Natural killer cell (primary cell): Measurements from ENCODE around the gene CDC27. TPM values are rescaled to one million over a fixed set of nuclear protein-coding genes. Genes with fewer than 3 reads are reported as not detected.
A peak's percentile ranks its signal among the peaks of the same experiment; 100 is the strongest.

Source experiments
- ATAC-seq, 3 donors: fragments of 150-1000 bp in 2 of 3; fragments of 200-7000 bp in 1 of 3; cut with Tn5 transposase; 1 replicate in 1 of 3; 2 replicates in 2 of 3; pipeline ENCODE4 v1.10.0; 2021; ENCODE audit warnings: mild to moderate bottlenecking in 2 of 3, moderate library complexity in 2 of 3
- DNase-seq, 2 donors: peaks; one replicate each; pipeline versions ENCODE4 v3.0.0 to v3.0.0-alpha.2; 2013 to 2021; ENCODE audit warnings: mixed read lengths in 1 of 2
- H3K27ac ChIP-seq: one replicate; pipeline ENCODE4 v1.5.1; 2013; ENCODE audit warnings: mild to moderate bottlenecking, low read length
- H3K27me3 ChIP-seq: one replicate; pipeline ENCODE4 v1.6.1; 2013; ENCODE audit warnings: low read length; ENCODE audit not compliant: control insufficient read depth, insufficient read depth
- H3K36me3 ChIP-seq: one replicate; pipeline ENCODE4 v1.6.1; 2013; ENCODE audit warnings: low read length; ENCODE audit not compliant: control insufficient read depth, insufficient read depth
- H3K4me1 ChIP-seq: one replicate; pipeline ENCODE4 v1.6.1; 2013; ENCODE audit warnings: low read length; ENCODE audit not compliant: control insufficient read depth, insufficient read depth
- H3K4me3 ChIP-seq: one replicate; pipeline ENCODE4 v1.5.1; 2013; ENCODE audit warnings: low read length
- H3K9me3 ChIP-seq: one replicate; pipeline ENCODE4 v1.6.1; 2013; ENCODE audit warnings: low read length; ENCODE audit not compliant: control insufficient read depth, insufficient read depth
- H3K27ac Mint-ChIP-seq, 2 donors: one replicate each; pipeline ENCODE4 v1.8.0; 2022; ENCODE audit warnings: mild to moderate bottlenecking in 2 of 2, mixed read lengths in 2 of 2, moderate library complexity in 1 of 2
- H3K27me3 Mint-ChIP-seq, 2 donors: one replicate each; pipeline ENCODE4 v1.8.0; 2022; ENCODE audit warnings: low read depth in 2 of 2, mixed read lengths in 2 of 2
- H3K36me3 Mint-ChIP-seq: one replicate; pipeline ENCODE4 v1.8.0; 2022; ENCODE audit warnings: mixed read lengths
- H3K4me1 Mint-ChIP-seq, 2 donors: one replicate each; pipeline ENCODE4 v1.8.0; 2022; ENCODE audit warnings: mixed read lengths in 2 of 2
- H3K4me3 Mint-ChIP-seq: one replicate; pipeline ENCODE4 v1.8.0; 2022; ENCODE audit warnings: mild to moderate bottlenecking, moderate library complexity, mixed read lengths
- H3K9me3 Mint-ChIP-seq, 2 donors: one replicate each; pipeline ENCODE4 v1.8.0; 2022; ENCODE audit warnings: mixed read lengths in 2 of 2
- CTCF ChIP-seq: fragments of 200-600 bp; IDR thresholded peaks from one replicate; pipeline ENCODE4 v1.8.0; 2022; ENCODE audit warnings: antibody characterized with exemption
- WGBS: methylation state at CpG from one replicate; pipeline ENCODE4 v1.1.7; 2013; ENCODE audit warnings: missing lambda C conversion rate; ENCODE audit not compliant: insufficient coverage; 5-methylcytosine and 5-hydroxymethylcytosine counted together
- intact Hi-C: fragments of 100-400 bp; cut with micrococcal nuclease; formaldehyde crosslinking; loops from one replicate; pipeline ENCODE4 v1.14.2; 2022
- total RNA-seq, 4 donors: library from RNA; stranded (reverse); fragments of 120-200 nt in 1 of 4; gene quantifications; one replicate each; pipeline versions ENCODE4 v1.2.3 to v1.2.4, GENCODE V29; 2013 to 2022

Gene CDC27
- total RNA-seq, 3 donors from 2014 or later (not counting 1 experiment from before 2014, with no cell fraction given), result 77.3 to 87.3 (median 78.8) TPM

- Mint-ChIP-seq H3K36me3 (no peaks in the 10 kb centered on the region), H3K27me3 (no peaks in the 10 kb centered on the region), H3K9me3 (no peaks in the 10 kb centered on the region), H3K4me1 (peaks cover 29 to 30% of the 10 kb centered on the region in 2 donors), H3K4me3 (peak overlapping the region; percentile 72), H3K27ac (peak overlapping the region; percentile 86 to 90)
- peak overlapping the region; percentile 95 for H3K27ac ChIP-seq
- WGBS, result 53% methylated on average over 3 of the region's 6 CpGs
- H3K27me3 ChIP-seq, result no peaks in the 10 kb centered on the region
- H3K4me3 ChIP-seq, result no peak overlapping the region
- ATAC-seq (peak; percentile 55 to 71 (median 57)), DNase-seq (peak; percentile 47 to 70)
- no peak for TF ChIP-seq CTCF
- no peaks in the 10 kb centered on the region for H3K36me3 ChIP-seq
- intact Hi-C loops, result loop anchor here (1.0 to 2.0 kb wide), 2 partner anchors 15 to 16 kb away; partner anchors contain the start of gene CDC27
- no peaks in the 10 kb centered on the region for H3K9me3 ChIP-seq
- peaks cover 47% of the 10 kb centered on the region for H3K4me1 ChIP-seq
Observed at GRCh38 chr17:47203984-47204721, 15.1 kb upstream of the CDC27 start.

- no peak overlapping the region for H3K27ac ChIP-seq
- no peaks in the 10 kb centered on the region for H3K27me3 ChIP-seq
- peaks cover 39% of the 10 kb centered on the region for H3K4me1 ChIP-seq
- DNase-seq (no peak), ATAC-seq (no peak)
- Mint-ChIP-seq H3K27me3 (no peaks in the 10 kb centered on the region), H3K36me3 (no peaks in the 10 kb centered on the region), H3K4me1 (peaks cover 28 to 30% of the 10 kb centered on the region in 2 donors), H3K4me3 (no peak overlapping the region), H3K9me3 (no peaks in the 10 kb centered on the region), H3K27ac (no peak overlapping the region)
- H3K4me3 ChIP-seq, result no peak overlapping the region
- WGBS, result 94% methylated on average over 4 of the region's 4 CpGs
- no peak for TF ChIP-seq CTCF
- no peaks in the 10 kb centered on the region for H3K9me3 ChIP-seq
- H3K36me3 ChIP-seq, result no peaks in the 10 kb centered on the region
- intact Hi-C loops, result no loop called here
Observed at GRCh38 chr17:47201166-47201565, 12.1 kb upstream of the CDC27 start.

- no peaks in the 10 kb centered on the region for H3K36me3 Mint-ChIP-seq
- Histone ChIP-seq H3K36me3 (no peaks in the 10 kb centered on the region), H3K27ac (peak overlapping the region; percentile 71), H3K9me3 (no peaks in the 10 kb centered on the region), H3K27me3 (no peaks in the 10 kb centered on the region), H3K4me3 (no peak overlapping the region), H3K4me1 (peaks cover 30% of the 10 kb centered on the region)
- no peaks in the 10 kb centered on the region for H3K9me3 Mint-ChIP-seq
- 31% methylated on average over 4 of the region's 4 CpGs for WGBS
- no peak for TF ChIP-seq CTCF
- peaks cover 20 to 22% of the 10 kb centered on the region in 2 donors for H3K4me1 Mint-ChIP-seq
- ATAC-seq, result no peak
- H3K27ac Mint-ChIP-seq, result no peak overlapping the region
- DNase-seq, result no peak
- intact Hi-C loops, result no loop called here
- no peak overlapping the region for H3K4me3 Mint-ChIP-seq
- peaks cover 0 to 2% of the 10 kb centered on the region in 2 donors for H3K27me3 Mint-ChIP-seq
Observed at GRCh38 chr17:47200325-47200664, 11.2 kb upstream of the CDC27 start.
